Activated CD4-positive, alpha-beta T cell treated with anti-CD3 and anti-CD28 coated beads for 4 hours (primary cell): ENCODE measurements around the gene SKI.
"Not testable (repeated sequence)": the region's sequence is repeated elsewhere in the genome, so short reads cannot be mapped to it uniquely, and the experiment has no call there.

ENCODE experiments used
- DNase-seq, 2 donors: peaks; one replicate each; pipeline ENCODE4 v3.0.0-alpha.2; 2020

Gene SKI

GRCh38 chr1:2279817-2280216 is 51.7 kb downstream of the SKI start:
- no peak for DNase-seq

- no peak for DNase-seq
These were observed 54.6 kb downstream of the SKI start for GRCh38 chr1:2282556-2283270.

GRCh38 chr1:2283371-2283990 is 55.4 kb downstream of the SKI start:
- no peak for DNase-seq

- DNase-seq = no peak
These were observed 56.1 kb downstream of the SKI start for GRCh38 chr1:2283991-2284895.

GRCh38 chr1:2284932-2285331 is 56.8 kb downstream of the SKI start:
- no peak for DNase-seq

GRCh38 chr1:2286923-2287322 is 58.8 kb downstream of the SKI start:
- no peak for DNase-seq

- DNase-seq = no peak
These were observed 59.5 kb downstream of the SKI start for GRCh38 chr1:2287649-2288048.

GRCh38 chr1:2288311-2288710 is 60.2 kb downstream of the SKI start:
- DNase-seq = no peak

GRCh38 chr1:2288816-2289536 is 60.9 kb downstream of the SKI start:
- no peak for DNase-seq

GRCh38 chr1:2289607-2290006 is 61.5 kb downstream of the SKI start:
- no peak for DNase-seq

GRCh38 chr1:2290171-2290578 is 62.1 kb downstream of the SKI start:
- no peak for DNase-seq

- DNase-seq = peak; percentile 83
These were observed 62.7 kb downstream of the SKI start for GRCh38 chr1:2290595-2291510.

GRCh38 chr1:2291577-2291976 is 63.5 kb downstream of the SKI start:
- no peak for DNase-seq

- DNase-seq = no peak
These were observed 64.8 kb downstream of the SKI start for GRCh38 chr1:2292725-2293450.

- DNase-seq = no peak
These were observed 66.1 kb downstream of the SKI start for GRCh38 chr1:2294033-2294724.

GRCh38 chr1:2294725-2295078 is 66.6 kb downstream of the SKI start:
- no peak for DNase-seq

- no peak for DNase-seq
These were observed 67.4 kb downstream of the SKI start for GRCh38 chr1:2295526-2295925.

- not testable (repeated sequence) for DNase-seq
These were observed 68.1 kb downstream of the SKI start for GRCh38 chr1:2296211-2296610.

GRCh38 chr1:2296614-2297013 is 68.5 kb downstream of the SKI start:
- DNase-seq = no peak

GRCh38 chr1:2297246-2298011 is 69.3 kb downstream of the SKI start:
- no peak for DNase-seq
